Lower lobe of right lung (tissue), 2 donors: Measurements from ENCODE around the gene NDRG3. TPM values are rescaled to one million over a fixed set of nuclear protein-coding genes. Genes with fewer than 3 reads are reported as not detected.
"Not testable (repeated sequence)": the region's sequence is repeated elsewhere in the genome, so short reads cannot be mapped to it uniquely, and the experiment has no call there.

Experiments
- ATAC-seq, 2 donors: fragments of 200-7000 bp; cut with Tn5 transposase; one replicate each; pipeline ENCODE4 v1.9.1; 2020 to 2022; ENCODE audit warnings: mild to moderate bottlenecking in 2 of 2, moderate library complexity in 2 of 2
- DNase-seq: peaks from one replicate; pipeline ENCODE4 v3.0.0-alpha.2; 2020
- H3K27ac ChIP-seq: fragments of 200-600 bp; one replicate; pipeline ENCODE4 v1.8.0; 2022
- H3K27me3 ChIP-seq: fragments of 200-600 bp; one replicate; pipeline ENCODE4 v1.8.0; 2022; ENCODE audit warnings: low read depth
- H3K36me3 ChIP-seq: fragments of 200-600 bp; one replicate; pipeline ENCODE4 v1.8.0; 2022; ENCODE audit warnings: mild to moderate bottlenecking
- H3K4me1 ChIP-seq: fragments of 200-600 bp; one replicate; pipeline ENCODE4 v1.8.0; 2022
- H3K4me3 ChIP-seq: fragments of 200-600 bp; one replicate; pipeline ENCODE4 v1.8.0; 2022; ENCODE audit warnings: mild to moderate bottlenecking
- H3K9me3 ChIP-seq: fragments of 200-600 bp; one replicate; pipeline ENCODE4 v1.8.0; 2022
- CTCF ChIP-seq: fragments of 200-600 bp; IDR thresholded peaks from one replicate; pipeline ENCODE4 v1.8.0; 2022; ENCODE audit warnings: antibody characterized with exemption, mild to moderate bottlenecking
- intact Hi-C: fragments of 100-400 bp; cut with DNase I; formaldehyde crosslinking; loops from one replicate; pipeline ENCODE4 v1.11.0; 2022
- total RNA-seq: library from RNA; stranded (reverse); fragmentation: NEBNext Ultra II Directional; extraction: Animal tissue kit (Norgen Biotek cat#: 25700); gene quantifications from one replicate; pipeline ENCODE4 v1.2.1, GENCODE V29; 2021
- donor health status: DM: no; HTN: yes; CAD: no; lungs with severe emphysema.

NDRG3 gene
- total RNA-seq, 1 donor from 2014 or later: 30.4 TPM

- H3K9me3 ChIP-seq: no peaks in the 10 kb centered on the region
- intact Hi-C loops: no loop called here
- no peaks in the 10 kb centered on the region for H3K36me3 ChIP-seq
- no peaks in the 10 kb centered on the region for H3K27me3 ChIP-seq
- no peak for DNase-seq
- H3K4me3 ChIP-seq: no peak overlapping the region
- TF ChIP-seq CTCF: no peak
- H3K4me1 ChIP-seq: peaks cover 9% of the 10 kb centered on the region
- ATAC-seq: no peak
- no peak overlapping the region for H3K27ac ChIP-seq
These were observed 122.4 kb downstream of the NDRG3 start for GRCh38 chr20:36623444-36623843.

- DNase-seq: no peak
These were observed 125.0 kb downstream of the NDRG3 start for GRCh38 chr20:36620917-36621316.

DNA sequence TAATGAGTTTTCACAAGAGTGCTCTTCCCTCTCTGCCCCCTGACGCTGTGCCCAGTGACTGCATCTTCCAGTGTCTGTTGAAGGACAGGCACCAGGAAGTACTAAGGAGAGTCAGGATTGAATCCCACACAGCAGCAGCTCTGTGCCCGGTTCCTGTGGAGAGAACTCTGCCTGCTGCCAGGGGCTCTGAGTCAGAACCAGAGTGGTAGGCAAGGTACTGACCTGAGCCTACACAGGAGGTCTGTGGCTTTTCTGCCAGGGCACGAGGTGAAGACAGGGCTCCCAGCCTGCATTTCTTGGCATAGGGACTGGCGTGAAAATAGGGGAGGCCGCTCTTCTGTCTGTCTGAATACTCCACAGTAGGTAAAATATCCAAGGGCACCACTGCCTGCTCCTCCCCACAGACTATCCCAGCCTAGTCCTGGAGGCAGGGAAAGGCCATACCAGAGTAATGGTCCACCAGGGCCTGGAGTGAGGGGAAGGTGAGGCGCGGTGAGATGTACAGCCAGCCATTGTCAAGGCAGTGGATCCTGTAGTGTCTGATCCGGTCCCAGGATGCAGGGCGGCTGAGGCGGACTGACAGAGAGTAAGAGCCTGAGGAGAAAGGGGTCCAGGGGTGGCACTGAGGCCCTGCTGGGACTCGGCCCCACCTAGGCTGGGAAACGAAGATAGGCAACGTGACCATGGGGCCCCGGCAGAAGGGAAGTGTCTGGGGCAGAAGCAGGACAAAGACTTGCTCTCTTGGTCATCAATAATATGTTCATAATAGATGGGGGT lies 130.9 kb downstream of the NDRG3 start:
- no peak for TF ChIP-seq CTCF

More at GRCh38 chr20:36620917-36621316, 125.0 kb downstream of the NDRG3 start:
- H3K4me1 ChIP-seq: peaks cover 9% of the 10 kb centered on the region
- H3K9me3 ChIP-seq: no peaks in the 10 kb centered on the region
- ATAC-seq: no peak
- TF ChIP-seq CTCF: no peak
- no peak overlapping the region for H3K4me3 ChIP-seq
- no peak overlapping the region for H3K27ac ChIP-seq
- intact Hi-C loops: no loop called here
- H3K27me3 ChIP-seq: no peaks in the 10 kb centered on the region
- H3K36me3 ChIP-seq: peaks cover 1% of the 10 kb centered on the region

GRCh38 chr20:36613974-36614373 lies 131.9 kb downstream of the NDRG3 start:
- H3K9me3 ChIP-seq: no peaks in the 10 kb centered on the region
- no peak overlapping the region for H3K27ac ChIP-seq
- H3K27me3 ChIP-seq: no peaks in the 10 kb centered on the region
- intact Hi-C loops: no loop called here
- H3K4me3 ChIP-seq: no peak overlapping the region
- no peak for TF ChIP-seq CTCF
- no peaks in the 10 kb centered on the region for H3K4me1 ChIP-seq
- ATAC-seq (peak; percentile 54 to 68), DNase-seq (no peak)
- H3K36me3 ChIP-seq: peaks cover 69% of the 10 kb centered on the region

More for the DNA sequence above, 130.9 kb downstream of the NDRG3 start:
- Histone ChIP-seq H3K27me3 (no peaks in the 10 kb centered on the region), H3K36me3 (peaks cover 61% of the 10 kb centered on the region), H3K4me3 (no peak overlapping the region), H3K9me3 (no peaks in the 10 kb centered on the region), H3K27ac (no peak overlapping the region), H3K4me1 (no peaks in the 10 kb centered on the region)
- DNase-seq (no peak), ATAC-seq (no peak)
- intact Hi-C loops: no loop called here

DNA sequence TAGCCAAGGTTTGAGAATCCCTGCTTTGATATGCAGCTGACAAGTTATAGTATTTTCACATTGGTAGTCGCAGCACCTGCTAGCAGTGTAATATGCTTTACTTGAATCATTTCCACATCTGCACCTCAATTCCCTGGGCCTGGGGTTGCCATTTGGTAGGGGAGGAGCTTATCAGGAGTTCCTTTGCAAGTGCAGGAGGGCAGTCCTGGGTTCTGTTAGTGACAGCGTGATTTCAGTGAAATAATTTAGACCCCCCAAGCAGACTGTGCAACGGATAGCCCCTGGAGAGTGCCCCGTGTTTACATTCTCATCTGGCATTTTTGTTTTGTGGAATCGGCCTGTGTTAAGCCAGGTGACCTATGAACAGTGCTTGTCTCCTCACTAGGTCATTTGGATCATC lies 134.3 kb downstream of the NDRG3 start:
- ATAC-seq: no peak
- Histone ChIP-seq H3K4me3 (no peak overlapping the region), H3K27me3 (no peaks in the 10 kb centered on the region), H3K9me3 (no peaks in the 10 kb centered on the region), H3K27ac (no peak overlapping the region), H3K4me1 (peaks cover 16% of the 10 kb centered on the region), H3K36me3 (peaks cover 85% of the 10 kb centered on the region)
- DNase-seq: no peak
- TF ChIP-seq CTCF: no peak
- intact Hi-C loops: no loop called here

- peaks cover 58% of the 10 kb centered on the region for H3K36me3 ChIP-seq
- ATAC-seq, H3K27me3 ChIP-seq, H3K4me3 ChIP-seq, H3K27ac ChIP-seq, intact Hi-C loops, H3K9me3 ChIP-seq, DNase-seq: not testable (repeated sequence)
- H3K4me1 ChIP-seq: peaks cover 24% of the 10 kb centered on the region
These were observed 137.5 kb downstream of the NDRG3 start for GRCh38 chr20:36608388-36608728.
